ENCODE measurements around the gene PCYT2.

- TF ChIP-seq, protein P1, sequence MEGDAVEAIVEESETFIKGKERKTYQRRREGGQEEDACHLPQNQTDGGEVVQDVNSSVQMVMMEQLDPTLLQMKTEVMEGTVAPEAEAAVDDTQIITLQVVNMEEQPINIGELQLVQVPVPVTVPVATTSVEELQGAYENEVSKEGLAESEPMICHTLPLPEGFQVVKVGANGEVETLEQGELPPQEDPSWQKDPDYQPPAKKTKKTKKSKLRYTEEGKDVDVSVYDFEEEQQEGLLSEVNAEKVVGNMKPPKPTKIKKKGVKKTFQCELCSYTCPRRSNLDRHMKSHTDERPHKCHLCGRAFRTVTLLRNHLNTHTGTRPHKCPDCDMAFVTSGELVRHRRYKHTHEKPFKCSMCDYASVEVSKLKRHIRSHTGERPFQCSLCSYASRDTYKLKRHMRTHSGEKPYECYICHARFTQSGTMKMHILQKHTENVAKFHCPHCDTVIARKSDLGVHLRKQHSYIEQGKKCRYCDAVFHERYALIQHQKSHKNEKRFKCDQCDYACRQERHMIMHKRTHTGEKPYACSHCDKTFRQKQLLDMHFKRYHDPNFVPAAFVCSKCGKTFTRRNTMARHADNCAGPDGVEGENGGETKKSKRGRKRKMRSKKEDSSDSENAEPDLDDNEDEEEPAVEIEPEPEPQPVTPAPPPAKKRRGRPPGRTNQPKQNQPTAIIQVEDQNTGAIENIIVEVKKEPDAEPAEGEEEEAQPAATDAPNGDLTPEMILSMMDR (IDR thresholded peaks at IDR 0.05; ENCODE audit: low read length) = no peak
- TF ChIP-seq EZH2 (IDR thresholded peaks at IDR 0.05; ENCODE audit: borderline replicate concordance, low read length) = no peak
Observed at GRCh38 chr17:81884968-81885367, 26.2 kb downstream of the PCYT2 start.

Measured in OCI-LY1 (cell line).